HEK293 (cell line): ENCODE data around the gene GJA3.

Experiments used
- CTCF ChIA-PET: fragments of 350-600 bp; formaldehyde crosslinking; extraction: SDS; loops from one replicate; lab custom pipeline; 2021; ENCODE audit warnings: antibody characterized with exemption; lab: Yijun Ruan, JAX
- POLR2A ChIA-PET: fragments of 300-600 bp; formaldehyde crosslinking; extraction: SDS; loops from one replicate; lab custom pipeline; 2020; ENCODE audit warnings: antibody characterized with exemption, inconsistent platforms; lab: Yijun Ruan, JAX
- H3K27ac ChIP-seq: fragments of 200-500 bp; sonication (Bioruptor generic); 2 replicates; pipeline ENCODE4 v1.5.1; 2014; ENCODE audit warnings: low read depth, low read length, control low read depth, inconsistent platforms; ENCODE audit errors: extremely low read depth
- H3K36me3 ChIP-seq, 2 experiments: fragments of 200-500 bp in 1 of 2; sonication (Bioruptor generic) in 1 of 2; 1 replicate in 1 of 2; 2 replicates in 1 of 2; pipeline ENCODE4 v1.5.1; 2014 to 2017; ENCODE audit warnings: inconsistent platforms in 2 of 2, low read length in 2 of 2; ENCODE audit not compliant: control insufficient read depth in 2 of 2, insufficient read depth in 1 of 2
- H3K4me1 ChIP-seq: fragments of 200-500 bp; sonication (Bioruptor generic); 2 replicates; pipeline ENCODE4 v1.5.1; 2014; ENCODE audit warnings: mild to moderate bottlenecking, low read length, inconsistent platforms; ENCODE audit not compliant: control insufficient read depth, insufficient read depth
- H3K4me3 ChIP-seq: 2 replicates; pipeline ENCODE4 v1.5.1; 2011; ENCODE audit warnings: low read depth, mild to moderate bottlenecking, control low read depth, low read length, moderate library complexity
- H3K9me3 ChIP-seq: fragments of 200-500 bp; sonication (Bioruptor generic); 2 replicates; pipeline ENCODE4 v1.5.1; 2014; ENCODE audit warnings: low read depth, low read length, inconsistent platforms; ENCODE audit not compliant: control insufficient read depth, insufficient read depth
- BCL11A ChIP-seq: fragments of 450-650 bp; formaldehyde crosslinking; IDR thresholded peaks from 2 replicates; pipeline ENCODE4 v1.5.1; 2016; ENCODE audit warnings: low read depth, missing biosample characterization, missing genetic modification characterization
- GLI4 ChIP-seq: fragments of 450-650 bp; formaldehyde crosslinking; IDR thresholded peaks from 2 replicates; pipeline ENCODE4 v1.5.1; 2016; ENCODE audit warnings: missing biosample characterization, missing genetic modification characterization
- GLIS1 ChIP-seq: fragments of 450-650 bp; formaldehyde crosslinking; IDR thresholded peaks from 2 replicates; pipeline ENCODE4 v1.5.1; 2016; ENCODE audit warnings: missing biosample characterization, missing genetic modification characterization
- IKZF3 ChIP-seq: fragments of 450-650 bp; IDR thresholded peaks from 2 replicates; pipeline ENCODE4 v1.5.0; 2018; ENCODE audit warnings: missing biosample characterization, mild to moderate bottlenecking, missing genetic modification characterization, moderate library complexity
- KLF10 ChIP-seq: fragments of 450-650 bp; IDR thresholded peaks from 2 replicates; pipeline ENCODE4 v1.5.1; 2018; ENCODE audit warnings: missing biosample characterization, mild to moderate bottlenecking, missing genetic modification characterization
- OSR2 ChIP-seq: fragments of 450-650 bp; formaldehyde crosslinking; IDR thresholded peaks from 2 replicates; pipeline ENCODE4 v1.5.1; 2016; ENCODE audit warnings: missing biosample characterization, missing genetic modification characterization
- PRDM6 ChIP-seq: fragments of 450-650 bp; formaldehyde crosslinking; IDR thresholded peaks from 2 replicates; pipeline ENCODE4 v1.5.1; 2017; ENCODE audit warnings: missing biosample characterization, missing genetic modification characterization
- REPIN1 ChIP-seq: fragments of 450-650 bp; formaldehyde crosslinking; IDR thresholded peaks from 2 replicates; pipeline ENCODE4 v1.5.1; 2017; ENCODE audit warnings: missing biosample characterization, missing genetic modification characterization, low read depth
- SALL2 ChIP-seq: fragments of 450-650 bp; formaldehyde crosslinking; IDR thresholded peaks from 2 replicates; pipeline ENCODE4 v1.5.0; 2017; ENCODE audit warnings: missing biosample characterization, mild to moderate bottlenecking, missing genetic modification characterization, borderline replicate concordance
- SCRT1 ChIP-seq: fragments of 450-650 bp; formaldehyde crosslinking; IDR thresholded peaks from 2 replicates; pipeline ENCODE4 v1.5.1; 2016; ENCODE audit warnings: missing biosample characterization, missing genetic modification characterization, borderline replicate concordance
- SCRT2 ChIP-seq: fragments of 450-650 bp; formaldehyde crosslinking; IDR thresholded peaks from 2 replicates; pipeline ENCODE4 v1.5.1; 2016; ENCODE audit warnings: missing biosample characterization, missing genetic modification characterization
- SP3 ChIP-seq: fragments of 450-650 bp; formaldehyde crosslinking; IDR thresholded peaks from 2 replicates; pipeline ENCODE4 v1.5.1; 2016; ENCODE audit warnings: missing biosample characterization, missing genetic modification characterization
- SP7 ChIP-seq: fragments of 450-650 bp; formaldehyde crosslinking; IDR thresholded peaks from 2 replicates; pipeline ENCODE4 v1.5.1; 2016; ENCODE audit warnings: missing biosample characterization, missing genetic modification characterization
- WT1 ChIP-seq: fragments of 450-650 bp; formaldehyde crosslinking; IDR thresholded peaks from 2 replicates; pipeline ENCODE4 v1.5.1; 2016; ENCODE audit warnings: missing biosample characterization, missing genetic modification characterization
- ZBTB44 ChIP-seq: fragments of 450-650 bp; IDR thresholded peaks from 2 replicates; pipeline ENCODE4 v1.5.1; 2018; ENCODE audit warnings: missing biosample characterization, mild to moderate bottlenecking, missing genetic modification characterization
- ZNF174 ChIP-seq: fragments of 450-650 bp; formaldehyde crosslinking; IDR thresholded peaks from 2 replicates; pipeline ENCODE4 v1.5.0; 2017; ENCODE audit warnings: missing biosample characterization, mild to moderate bottlenecking, missing genetic modification characterization
- ZNF26 ChIP-seq: fragments of 450-650 bp; formaldehyde crosslinking; IDR thresholded peaks from 2 replicates; pipeline ENCODE4 v1.5.1; 2016; ENCODE audit warnings: missing biosample characterization, missing genetic modification characterization
- ZNF335 ChIP-seq: fragments of 450-650 bp; formaldehyde crosslinking; conservative IDR thresholded peaks from 2 replicates; pipeline ENCODE4 v1.5.1; 2016; ENCODE audit warnings: missing biosample characterization, missing genetic modification characterization
- ZNF341 ChIP-seq: fragments of 450-650 bp; formaldehyde crosslinking; IDR thresholded peaks from 2 replicates; pipeline ENCODE4; 2016; ENCODE audit warnings: low read depth, missing biosample characterization, missing genetic modification characterization
- ZNF391 ChIP-seq: fragments of 450-650 bp; formaldehyde crosslinking; IDR thresholded peaks from 2 replicates; pipeline ENCODE4 v1.5.1; 2016; ENCODE audit warnings: low read depth, missing biosample characterization, missing genetic modification characterization, borderline replicate concordance
- ZNF394 ChIP-seq: fragments of 450-650 bp; formaldehyde crosslinking; IDR thresholded peaks from 2 replicates; pipeline ENCODE4 v1.5.1; 2016; ENCODE audit warnings: missing biosample characterization, missing genetic modification characterization, mild to moderate bottlenecking, moderate library complexity, borderline replicate concordance
- ZNF473 ChIP-seq: fragments of 450-650 bp; formaldehyde crosslinking; IDR thresholded peaks from 2 replicates; pipeline ENCODE4 v1.5.1; 2017; ENCODE audit warnings: missing biosample characterization, missing genetic modification characterization
- ZNF548 ChIP-seq: fragments of 450-650 bp; formaldehyde crosslinking; IDR thresholded peaks from 2 replicates; pipeline ENCODE4 v1.5.1; 2016; ENCODE audit warnings: missing biosample characterization, missing genetic modification characterization
- ZNF549 ChIP-seq: fragments of 450-650 bp; IDR thresholded peaks from 2 replicates; pipeline ENCODE4 v1.5.1; 2018; ENCODE audit warnings: missing biosample characterization, missing genetic modification characterization, mild to moderate bottlenecking, inconsistent platforms, moderate library complexity
- ZNF600 ChIP-seq: fragments of 450-650 bp; formaldehyde crosslinking; IDR thresholded peaks from 2 replicates; pipeline ENCODE4 v1.5.1; 2016; ENCODE audit warnings: missing biosample characterization, missing genetic modification characterization
- ZNF623 ChIP-seq: fragments of 450-650 bp; formaldehyde crosslinking; IDR thresholded peaks from 2 replicates; pipeline ENCODE4 v1.5.1; 2016; ENCODE audit warnings: missing biosample characterization, missing genetic modification characterization
- ZSCAN23 ChIP-seq: fragments of 450-650 bp; formaldehyde crosslinking; IDR thresholded peaks from 2 replicates; pipeline ENCODE4 v1.5.1; 2016; ENCODE audit warnings: missing biosample characterization, missing genetic modification characterization

The GJA3 gene

GRCh38 chr13:20142023-20142926, 18.6 kb downstream of the GJA3 start:
- Histone ChIP-seq H3K9me3 (no peaks in the 10 kb centered on the region), H3K36me3 (peaks cover 0 to 4% of the 10 kb centered on the region in 2 experiments; a peak in 1 of 3 replicates), H3K27ac (peak overlapping the region; percentile 57), H3K4me1 (peaks cover 13% of the 10 kb centered on the region), H3K4me3 (no peak overlapping the region)
- POLR2A ChIA-PET = no interaction called here
- no peak for TF ChIP-seq SALL2
- no peak for TF ChIP-seq BCL11A (tag by site-specific recombination)
- no peak for TF ChIP-seq ZNF391 (tag by site-specific recombination)
- no peak for TF ChIP-seq GLI4 (tag by site-specific recombination)
- no peak for TF ChIP-seq ZNF549 (tag by site-specific recombination)
- no peak for TF ChIP-seq REPIN1 (tag by site-specific recombination)
- TF ChIP-seq ZNF473 (tag by site-specific recombination) = no peak
- no peak for TF ChIP-seq SP3 (tag by site-specific recombination)
- TF ChIP-seq OSR2 (tag by site-specific recombination) = no peak
- CTCF ChIA-PET = no interaction called here

- H3K27ac ChIP-seq = peak overlapping the region; percentile 57
- H3K9me3 ChIP-seq = no peaks in the 10 kb centered on the region
- H3K4me3 ChIP-seq = no peak overlapping the region
- peaks cover 0 to 4% of the 10 kb centered on the region in 2 experiments; a peak in 1 of 3 replicates for H3K36me3 ChIP-seq
- ChIA-PET CTCF (interaction anchor here (0.6 to 1.0 kb wide), 4 partner anchors 14 to 262 kb away, joined by 3 to 4 read pairs (median 3); no protein-coding TSS in a partner anchor), POLR2A (no interaction called here)
- H3K4me1 ChIP-seq = peaks cover 13% of the 10 kb centered on the region
- no peak for TF ChIP-seq ZNF623 (tag by site-specific recombination)
- TF ChIP-seq WT1 (tag by site-specific recombination) = no peak; the same call in 1 of the 2 replicates
- peak; percentile 48 for TF ChIP-seq ZNF335 (tag by site-specific recombination)
- peak; percentile 33; the same call in 1 of the 2 replicates for TF ChIP-seq GLIS1
- no peak; the same call in 1 of the 2 replicates for TF ChIP-seq KLF10 (tag by site-specific recombination)
- peak; percentile 94 for TF ChIP-seq SCRT2 (tag by site-specific recombination)
- peak; percentile 22; the same call in 1 of the 2 replicates for TF ChIP-seq ZNF394 (tag by site-specific recombination)
- peak; percentile 73 for TF ChIP-seq SP7 (tag by site-specific recombination)
- peak; percentile 81 for TF ChIP-seq SCRT1 (tag by site-specific recombination)
- no peak for TF ChIP-seq ZNF26
- TF ChIP-seq ZNF341 = 0 out of 2 replicates have a peak, but pooled peaks have one; percentile 13
- TF ChIP-seq ZNF174 = no peak
- TF ChIP-seq ZBTB44 (tag by site-specific recombination) = peak; percentile 93
- TF ChIP-seq IKZF3 (tag by site-specific recombination) = peak; percentile 33; the same call in 1 of the 2 replicates
- no peak for TF ChIP-seq ZSCAN23 (tag by site-specific recombination)
- peak; percentile 80 for TF ChIP-seq PRDM6
- no peak for TF ChIP-seq ZNF548 (tag by site-specific recombination)
- TF ChIP-seq ZNF600 (tag by site-specific recombination) = 0 out of 2 replicates have a peak, but pooled peaks have one; percentile 13
These were observed 19.4 kb downstream of the GJA3 start for GRCh38 chr13:20141238-20142022.
